Smooth muscle cell (in vitro differentiated cells): ENCODE data around the gene PHF8. TPM values are rescaled to one million over a fixed set of nuclear protein-coding genes. Genes with fewer than 3 reads are reported as not detected.

Source experiments
- DNase-seq: peaks from one replicate; lab custom pipeline; 2025; ENCODE audit not compliant: unreplicated experiment; lab: John Stamatoyannopoulos, UW
- H2AFZ ChIP-seq: fragments of 200-600 bp; sonication (generic); 2 replicates; pipeline ENCODE4 v1.6.0; 2016; ENCODE audit warnings: antibody characterized with exemption, low read depth, mild to moderate bottlenecking
- H3F3A ChIP-seq: fragments of 200-600 bp; sonication (generic); 2 replicates; pipeline ENCODE4 v1.6.0; 2017; ENCODE audit warnings: antibody characterized with exemption, low read depth
- H3K27ac ChIP-seq: fragments of 200-600 bp; sonication (generic); 2 replicates; pipeline ENCODE4 v1.5.1; 2016; ENCODE audit warnings: low read depth, mild to moderate bottlenecking
- H3K27me3 ChIP-seq: fragments of 200-600 bp; sonication (generic); 2 replicates; pipeline ENCODE4 v1.6.1; 2016; ENCODE audit warnings: low read depth, mild to moderate bottlenecking
- H3K36me3 ChIP-seq: fragments of 200-600 bp; sonication (generic); 2 replicates; pipeline ENCODE4 v1.5.1; 2016; ENCODE audit warnings: low read depth
- H3K4me1 ChIP-seq: fragments of 200-600 bp; sonication (generic); 2 replicates; pipeline ENCODE4 v1.5.1; 2016; ENCODE audit warnings: low read depth
- H3K4me2 ChIP-seq: fragments of 200-600 bp; sonication (generic); 2 replicates; pipeline ENCODE4 v1.6.0; 2016; ENCODE audit warnings: mild to moderate bottlenecking
- H3K4me3 ChIP-seq: fragments of 200-600 bp; sonication (generic); 2 replicates; pipeline ENCODE4 v1.5.1; 2016; ENCODE audit warnings: mild to moderate bottlenecking
- H3K79me2 ChIP-seq: fragments of 200-600 bp; sonication (generic); 2 replicates; pipeline ENCODE4 v1.6.0; 2016; ENCODE audit warnings: low read depth, mild to moderate bottlenecking
- H3K9ac ChIP-seq: fragments of 200-600 bp; sonication (generic); 2 replicates; pipeline ENCODE4 v1.6.0; 2016; ENCODE audit warnings: low read depth
- H3K9me3 ChIP-seq: fragments of 200-600 bp; sonication (generic); replicated peaks from 2 replicates; pipeline ENCODE4 v1.5.1; 2016; ENCODE audit warnings: low read depth
- H4K20me1 ChIP-seq: fragments of 200-600 bp; sonication (generic); 2 replicates; pipeline ENCODE4 v1.6.0; 2016; ENCODE audit warnings: low read depth
- CTCF ChIP-seq: fragments of 200-600 bp; sonication (generic); IDR thresholded peaks from 2 replicates; pipeline ENCODE4 v1.5.1; 2017; ENCODE audit warnings: borderline replicate concordance, mild to moderate bottlenecking, antibody characterized with exemption; ENCODE audit not compliant: insufficient read depth, poor library complexity, severe bottlenecking
- WGBS: methylation state at CpG from one replicate; pipeline ENCODE4 v1.1.7; 2016; ENCODE audit warnings: low lambda C conversion rate; 5-methylcytosine and 5-hydroxymethylcytosine counted together
- polyA plus RNA-seq: library from polyadenylated mRNA; unstranded; fragments of >200 nt; fragmentation: Nextera tagmentation; extraction: Ambion mirVana; gene quantifications from 2 replicates; pipeline ENCODE4 v1.2.1, GENCODE V29; 2016
- total RNA-seq: library from RNA; depleted of rRNA; stranded (reverse); fragments of >200 nt; gene quantifications from 2 replicates; pipeline ENCODE4 v1.2.3, GENCODE V29; 2014

Gene PHF8
- total and polyA plus RNA-seq, 2 experiments from 2014 or later = 9.0 to 10.5 TPM

GRCh38 chrX:54044877-54045338 lies 635 bp upstream of the PHF8 start:
- peak overlapping the region; percentile 77 for H3K4me2 ChIP-seq
- no peak for TF ChIP-seq CTCF
- 52% methylated on average over 10 of the region's 10 CpGs for WGBS
- no peaks in the 10 kb centered on the region for H3K4me1 ChIP-seq
- no peaks in the 10 kb centered on the region for H4K20me1 ChIP-seq
- H2AFZ ChIP-seq = peak overlapping the region; percentile 68
- no peaks in the 10 kb centered on the region for H3K27me3 ChIP-seq
- H3K27ac ChIP-seq = peak overlapping the region; percentile 97
- no peaks in the 10 kb centered on the region for H3K79me2 ChIP-seq
- no peak for DNase-seq
- H3K36me3 ChIP-seq = no peaks in the 10 kb centered on the region
- peak overlapping the region; percentile 96 for H3K9ac ChIP-seq
- no peaks in the 10 kb centered on the region for H3K9me3 ChIP-seq
- no peaks in the 10 kb centered on the region for H3F3A ChIP-seq
- H3K4me3 ChIP-seq = peak overlapping the region; percentile 74

DNA sequence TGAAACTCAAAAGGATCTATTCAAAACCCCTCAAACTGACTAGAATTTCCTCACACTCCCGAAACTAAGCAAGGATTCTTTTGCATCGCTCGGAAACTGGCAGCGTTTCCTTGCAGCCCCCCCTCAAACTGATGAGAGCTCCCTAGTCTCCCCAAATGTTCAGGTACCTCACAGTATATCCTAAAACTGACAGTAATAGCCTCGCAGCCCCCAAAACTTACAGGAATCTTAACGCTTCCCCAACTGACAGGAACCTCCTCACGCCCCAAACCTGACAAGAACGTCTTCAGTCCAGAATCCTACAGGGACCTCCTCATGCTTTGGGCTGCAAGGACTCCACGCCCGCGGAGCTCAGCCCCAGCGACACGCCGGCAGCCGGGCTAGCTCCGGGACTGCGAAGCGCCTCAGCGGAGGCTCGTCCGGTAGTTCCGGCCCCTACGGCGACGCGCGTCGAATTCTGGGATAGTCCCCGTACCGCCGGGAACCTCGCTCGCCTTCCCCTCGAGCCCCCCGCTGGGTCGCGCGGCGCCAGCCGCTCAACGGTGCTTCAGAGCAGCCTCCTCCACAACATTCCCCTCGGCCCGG lies 640 bp downstream of the PHF8 start:
- H3K9me3 ChIP-seq = no peaks in the 10 kb centered on the region
- H3K4me2 ChIP-seq = peak overlapping the region; percentile 86
- no peaks in the 10 kb centered on the region for H3K36me3 ChIP-seq
- H4K20me1 ChIP-seq = no peaks in the 10 kb centered on the region
- H3K27ac ChIP-seq = peak overlapping the region; percentile 97
- H3K4me1 ChIP-seq = no peaks in the 10 kb centered on the region
- no peak for TF ChIP-seq CTCF
- DNase-seq = no peak
- peak overlapping the region; percentile 96 for H3K9ac ChIP-seq
- H3K27me3 ChIP-seq = no peaks in the 10 kb centered on the region
- H3F3A ChIP-seq = no peaks in the 10 kb centered on the region
- H2AFZ ChIP-seq = peak overlapping the region; percentile 90
- no peaks in the 10 kb centered on the region for H3K79me2 ChIP-seq
- H3K4me3 ChIP-seq = peak overlapping the region; percentile 74
- WGBS = 41% methylated on average over 43 of the region's 43 CpGs

DNA sequence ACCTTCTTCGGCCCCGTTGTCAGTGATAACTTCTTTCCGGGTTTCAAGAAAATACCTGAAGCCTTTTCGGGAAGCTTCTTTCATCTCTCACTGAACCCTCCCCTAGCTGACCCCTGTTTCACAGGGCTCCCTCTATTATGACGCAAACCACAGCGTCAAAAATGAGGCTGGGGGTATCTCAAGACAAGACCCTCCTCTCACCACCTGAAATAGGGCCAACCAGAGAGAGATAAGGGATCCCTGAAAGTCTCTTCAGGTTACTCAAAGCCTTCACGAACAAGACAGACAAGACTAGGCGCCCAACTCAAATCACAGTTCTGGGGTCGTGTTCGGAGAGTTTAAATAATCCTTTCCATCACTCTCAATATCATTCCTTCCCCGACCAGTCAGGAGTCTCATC lies 1.2 kb downstream of the PHF8 start:
- TF ChIP-seq CTCF = no peak
- 40% methylated on average over 11 of the region's 11 CpGs for WGBS
- no peaks in the 10 kb centered on the region for H3K9me3 ChIP-seq
- H2AFZ ChIP-seq = no peak overlapping the region
- H3F3A ChIP-seq = no peaks in the 10 kb centered on the region
- H3K36me3 ChIP-seq = no peaks in the 10 kb centered on the region
- no peaks in the 10 kb centered on the region for H3K4me1 ChIP-seq
- peak overlapping the region; percentile 96 for H3K9ac ChIP-seq
- no peaks in the 10 kb centered on the region for H3K79me2 ChIP-seq
- H4K20me1 ChIP-seq = no peaks in the 10 kb centered on the region
- no peaks in the 10 kb centered on the region for H3K27me3 ChIP-seq
- H3K27ac ChIP-seq = peak overlapping the region; percentile 97
- no peak for DNase-seq
- peak overlapping the region; percentile 74 for H3K4me3 ChIP-seq
- peak overlapping the region; percentile 86 for H3K4me2 ChIP-seq

- Histone ChIP-seq H3K4me1 (no peaks in the 10 kb centered on the region), H3K9me3 (no peaks in the 10 kb centered on the region), H3K79me2 (no peaks in the 10 kb centered on the region), H3F3A (no peaks in the 10 kb centered on the region), H3K9ac (peak overlapping the region; percentile 96), H2AFZ (no peak overlapping the region), H3K27ac (no peak overlapping the region), H3K36me3 (no peaks in the 10 kb centered on the region), H3K27me3 (no peaks in the 10 kb centered on the region), H3K4me2 (peak overlapping the region; percentile 86), H4K20me1 (no peaks in the 10 kb centered on the region), H3K4me3 (peak overlapping the region; percentile 74)
- DNase-seq = peak; percentile 4
- peak; percentile 24 for TF ChIP-seq CTCF
- 38% methylated on average over 26 of the region's 26 CpGs for WGBS
These were observed 1.7 kb downstream of the PHF8 start for GRCh38 chrX:54042609-54043021.
